Testis (tissue), 3 donors: ENCODE measurements around the gene RASAL2. TPM values are rescaled to one million over a fixed set of nuclear protein-coding genes. Genes with fewer than 3 reads are reported as not detected.

ENCODE experiments used
- DNase-seq: peaks from one replicate; pipeline ENCODE4 v3.0.0-alpha.2; 2019
- H3K27ac ChIP-seq, 2 donors: fragments of 200-600 bp; sonication (generic); one replicate each; pipeline ENCODE4 v1.5.1; 2019
- H3K27me3 ChIP-seq: fragments of 200-600 bp; sonication (generic); one replicate; pipeline ENCODE4 v1.5.1; 2019
- H3K36me3 ChIP-seq: fragments of 200-600 bp; sonication (generic); one replicate; pipeline ENCODE4 v1.5.1; 2017; ENCODE audit warnings: low read depth; ENCODE audit errors: missing control alignments
- H3K4me1 ChIP-seq: fragments of 200-600 bp; sonication (generic); one replicate; pipeline ENCODE4 v1.5.1; 2019
- H3K4me3 ChIP-seq, 2 donors: fragments of 200-600 bp; sonication (generic); one replicate each; pipeline ENCODE4 v1.5.1; 2017 to 2019
- H3K9me3 ChIP-seq: fragments of 200-600 bp; sonication (generic); one replicate; pipeline ENCODE4 v1.5.1; 2017
- POLR2A ChIP-seq: fragments of 450-650 bp; IDR thresholded peaks from one replicate; pipeline ENCODE4 v1.6.1; 2017; ENCODE audit warnings: antibody characterized with exemption, mild to moderate bottlenecking, moderate library complexity
- WGBS, 2 donors: methylation state at CpG; one replicate each; pipeline ENCODE4 v1.1.5; 2018; 5-methylcytosine and 5-hydroxymethylcytosine counted together
- intact Hi-C: fragments of 100-400 bp; cut with DNase I; formaldehyde crosslinking; loops from one replicate; pipeline ENCODE4 v1.15.1; 2023; ENCODE audit warnings: low total_unique reads
- polyA plus RNA-seq: library from polyadenylated mRNA; stranded (reverse); fragments of 350-450 nt; fragmentation: Illumina TruSeq; extraction: RNeasy Lipid Tissue Mini Kit (QIAGEN cat#74804); gene quantifications from one replicate; pipeline ENCODE4 v1.2.3, GENCODE V29; 2014; ENCODE audit warnings: low read depth, low replicate concordance; ENCODE audit not compliant: insufficient read depth
- total RNA-seq, 2 donors: library from RNA; depleted of rRNA; stranded (reverse); fragments of >200 nt; gene quantifications; one replicate each; pipeline ENCODE4 v1.2.3, GENCODE V29; 2016
- TF ChIP-seq, protein P1 (sequence below), 3 experiments: fragments of 450-650 bp in 2 of 3; fragments of 200-600 bp in 1 of 3; sonication (generic) in 1 of 3; IDR thresholded peaks; one replicate each; pipeline ENCODE4 v1.5.1; 2016 to 2019; ENCODE audit warnings: antibody characterized with exemption in 3 of 3, mild to moderate bottlenecking in 2 of 3, moderate library complexity in 1 of 3

The RASAL2 gene
- total and polyA plus RNA-seq, 3 donors from 2014 or later, result 25.9 to 41.7 (median 39.6) TPM

DNA sequence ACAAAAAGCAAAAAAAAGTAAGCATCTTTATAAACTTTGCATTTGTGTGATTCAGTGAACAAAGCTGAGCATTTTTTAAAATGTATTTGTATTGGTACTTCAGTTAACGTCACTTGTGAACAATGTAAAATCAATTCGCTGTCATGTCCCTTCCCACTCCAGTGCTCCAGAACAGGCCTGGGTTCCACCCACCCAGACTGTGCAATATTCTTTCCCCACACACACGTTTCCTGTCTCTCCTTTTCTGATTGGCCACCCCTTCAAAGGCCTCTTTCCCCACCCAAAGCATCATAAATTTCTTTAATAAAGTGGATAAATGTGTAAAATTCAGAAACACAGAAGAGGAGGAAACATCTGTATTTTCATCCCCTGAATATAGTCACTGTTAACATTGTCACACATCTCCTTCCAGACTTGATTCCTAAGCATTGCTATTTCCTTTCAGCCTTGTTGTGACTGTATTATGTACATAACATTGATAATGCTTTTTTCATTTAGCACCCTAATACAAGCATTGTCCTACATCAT, 390.9 kb downstream of the RASAL2 start:
- intact Hi-C loops, result no loop called here
- no peak overlapping the region for H3K27ac ChIP-seq
- H3K27me3 ChIP-seq, result no peaks in the 10 kb centered on the region
- H3K4me1 ChIP-seq, result no peaks in the 10 kb centered on the region
- H3K4me3 ChIP-seq, result no peak overlapping the region
- TF ChIP-seq, protein P1, sequence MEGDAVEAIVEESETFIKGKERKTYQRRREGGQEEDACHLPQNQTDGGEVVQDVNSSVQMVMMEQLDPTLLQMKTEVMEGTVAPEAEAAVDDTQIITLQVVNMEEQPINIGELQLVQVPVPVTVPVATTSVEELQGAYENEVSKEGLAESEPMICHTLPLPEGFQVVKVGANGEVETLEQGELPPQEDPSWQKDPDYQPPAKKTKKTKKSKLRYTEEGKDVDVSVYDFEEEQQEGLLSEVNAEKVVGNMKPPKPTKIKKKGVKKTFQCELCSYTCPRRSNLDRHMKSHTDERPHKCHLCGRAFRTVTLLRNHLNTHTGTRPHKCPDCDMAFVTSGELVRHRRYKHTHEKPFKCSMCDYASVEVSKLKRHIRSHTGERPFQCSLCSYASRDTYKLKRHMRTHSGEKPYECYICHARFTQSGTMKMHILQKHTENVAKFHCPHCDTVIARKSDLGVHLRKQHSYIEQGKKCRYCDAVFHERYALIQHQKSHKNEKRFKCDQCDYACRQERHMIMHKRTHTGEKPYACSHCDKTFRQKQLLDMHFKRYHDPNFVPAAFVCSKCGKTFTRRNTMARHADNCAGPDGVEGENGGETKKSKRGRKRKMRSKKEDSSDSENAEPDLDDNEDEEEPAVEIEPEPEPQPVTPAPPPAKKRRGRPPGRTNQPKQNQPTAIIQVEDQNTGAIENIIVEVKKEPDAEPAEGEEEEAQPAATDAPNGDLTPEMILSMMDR (IDR thresholded peaks at IDR 0.05), result no peak
- no peak for TF ChIP-seq POLR2A
- WGBS, 2 donors, result 69 to 74% methylated on average over 3 of the region's 3 CpGs
- no peaks in the 10 kb centered on the region for H3K9me3 ChIP-seq
- no peaks in the 10 kb centered on the region for H3K36me3 ChIP-seq
- DNase-seq, result no peak

DNA sequence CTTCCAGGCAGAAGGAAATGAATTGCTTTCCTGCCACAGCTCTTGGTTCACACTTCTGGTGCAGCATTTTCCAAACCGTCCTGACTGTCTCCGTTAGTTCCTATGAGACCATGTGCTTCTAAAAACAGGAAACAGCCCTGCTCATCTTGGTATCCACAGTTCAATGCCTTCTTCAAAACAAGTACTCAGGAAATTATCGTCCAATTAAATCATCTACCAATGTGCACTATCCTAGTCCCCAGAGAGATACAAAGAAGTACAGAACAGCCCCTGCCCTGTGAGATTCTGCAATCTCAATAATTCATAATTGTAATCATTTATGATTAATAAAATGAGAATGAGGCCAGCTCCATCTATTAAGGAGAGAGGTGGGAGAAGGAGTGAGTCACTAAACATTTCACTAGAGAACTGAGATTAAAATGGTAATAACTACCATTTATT, 391.7 kb downstream of the RASAL2 start:
- intact Hi-C loops, result no loop called here
- Histone ChIP-seq H3K4me1 (no peaks in the 10 kb centered on the region), H3K27ac (no peak overlapping the region), H3K4me3 (no peak overlapping the region), H3K27me3 (no peaks in the 10 kb centered on the region), H3K9me3 (no peaks in the 10 kb centered on the region), H3K36me3 (no peaks in the 10 kb centered on the region)
- 33 to 36% methylated on average over 3 of the region's 3 CpGs for WGBS, 2 donors
- no peak for DNase-seq
- TF ChIP-seq, protein P1 (IDR thresholded peaks at IDR 0.05), result no peak
- TF ChIP-seq POLR2A, result no peak

GRCh38 chr1:178486100-178487069, 392.5 kb downstream of the RASAL2 start:
- 50 to 51% methylated on average over 1 to 21 of the region's 54 CpGs for WGBS, 2 donors
- Histone ChIP-seq H3K36me3 (no peaks in the 10 kb centered on the region), H3K27me3 (no peaks in the 10 kb centered on the region), H3K9me3 (no peaks in the 10 kb centered on the region), H3K27ac (no peak overlapping the region), H3K4me3 (peak overlapping the region; percentile 29), H3K4me1 (no peaks in the 10 kb centered on the region)
- TF ChIP-seq, protein P1 (IDR thresholded peaks at IDR 0.05), result no peak
- no peak for TF ChIP-seq POLR2A
- intact Hi-C loops, result no loop called here
- DNase-seq, result no peak

GRCh38 chr1:178487070-178487615, 393.2 kb downstream of the RASAL2 start:
- WGBS, 2 donors, result 46 to 54% methylated on average over 7 to 19 of the region's 20 CpGs
- Histone ChIP-seq H3K27ac (no peak overlapping the region), H3K27me3 (no peaks in the 10 kb centered on the region), H3K36me3 (no peaks in the 10 kb centered on the region), H3K4me1 (no peaks in the 10 kb centered on the region), H3K9me3 (no peaks in the 10 kb centered on the region), H3K4me3 (peak overlapping the region; percentile 29)
- TF ChIP-seq, protein P1 (IDR thresholded peaks at IDR 0.05), result no peak
- no peak for TF ChIP-seq POLR2A
- intact Hi-C loops, result no loop called here
- DNase-seq, result no peak
